Skeletal muscle satellite cell (primary cell): ENCODE results near the gene VWA5B2.

Experiments used
- H3K27me3 ChIP-seq: 2 replicates; pipeline ENCODE4 v1.7.0; 2013; ENCODE audit warnings: low read length; ENCODE audit not compliant: control insufficient read depth, insufficient read depth
- H3K36me3 ChIP-seq: 2 replicates; pipeline ENCODE4 v1.7.0; 2013; ENCODE audit warnings: mild to moderate bottlenecking, control low read depth, low read length; ENCODE audit not compliant: insufficient read depth
- H3K4me1 ChIP-seq: 2 replicates; pipeline ENCODE4 v1.7.0; 2013; ENCODE audit warnings: low read length; ENCODE audit not compliant: control insufficient read depth, insufficient read depth
- H3K4me2 ChIP-seq: 2 replicates; pipeline ENCODE4 v1.7.0; 2013; ENCODE audit warnings: mild to moderate bottlenecking, low read length
- H3K4me3 ChIP-seq: 2 replicates; pipeline ENCODE4 v1.7.0; 2013; ENCODE audit warnings: low read length
- H3K9ac ChIP-seq: 2 replicates; pipeline ENCODE4 v1.7.0; 2013; ENCODE audit warnings: mild to moderate bottlenecking, low read depth, low read length, moderate library complexity
- H3K9me3 ChIP-seq: replicated peaks from 2 replicates; pipeline ENCODE4 v1.7.0; 2013; ENCODE audit warnings: mild to moderate bottlenecking, control low read depth, low read length

Gene VWA5B2

GRCh38 chr3:184228376-184229137 is 828 bp upstream of the VWA5B2 start:
- Histone ChIP-seq H3K9me3 (no peaks in the 10 kb centered on the region), H3K4me2 (no peak overlapping the region), H3K27me3 (peaks cover 76% of the 10 kb centered on the region), H3K9ac (no peak overlapping the region), H3K36me3 (no peaks in the 10 kb centered on the region), H3K4me1 (peaks cover 11% of the 10 kb centered on the region), H3K4me3 (no peak overlapping the region)

GRCh38 chr3:184230081-184230602 is 757 bp downstream of the VWA5B2 start:
- Histone ChIP-seq H3K36me3 (no peaks in the 10 kb centered on the region), H3K9me3 (no peaks in the 10 kb centered on the region), H3K9ac (no peak overlapping the region), H3K4me2 (peak overlapping the region; percentile 86), H3K4me3 (no peak overlapping the region), H3K4me1 (peaks cover 19% of the 10 kb centered on the region), H3K27me3 (peaks cover 68% of the 10 kb centered on the region)

GRCh38 chr3:184230603-184231528 is 1.5 kb downstream of the VWA5B2 start:
- H3K27me3 ChIP-seq: peaks cover 71% of the 10 kb centered on the region
- no peak overlapping the region for H3K4me3 ChIP-seq
- H3K4me1 ChIP-seq: peaks cover 19% of the 10 kb centered on the region
- peak overlapping the region; percentile 86 for H3K4me2 ChIP-seq
- H3K9me3 ChIP-seq: no peaks in the 10 kb centered on the region
- no peak overlapping the region for H3K9ac ChIP-seq
- no peaks in the 10 kb centered on the region for H3K36me3 ChIP-seq

GRCh38 chr3:184231671-184232070 is 2.3 kb downstream of the VWA5B2 start:
- Histone ChIP-seq H3K27me3 (peaks cover 70% of the 10 kb centered on the region), H3K36me3 (no peaks in the 10 kb centered on the region), H3K4me1 (peaks cover 19% of the 10 kb centered on the region), H3K4me3 (no peak overlapping the region), H3K9me3 (no peaks in the 10 kb centered on the region), H3K9ac (no peak overlapping the region), H3K4me2 (no peak overlapping the region)

GRCh38 chr3:184233127-184233843 is 3.9 kb downstream of the VWA5B2 start:
- Histone ChIP-seq H3K4me1 (peaks cover 19% of the 10 kb centered on the region), H3K9ac (no peak overlapping the region), H3K9me3 (no peaks in the 10 kb centered on the region), H3K4me2 (no peak overlapping the region), H3K4me3 (no peak overlapping the region), H3K36me3 (no peaks in the 10 kb centered on the region), H3K27me3 (peaks cover 63% of the 10 kb centered on the region)

GRCh38 chr3:184234224-184234623 is 4.8 kb downstream of the VWA5B2 start:
- no peaks in the 10 kb centered on the region for H3K9me3 ChIP-seq
- no peaks in the 10 kb centered on the region for H3K36me3 ChIP-seq
- H3K27me3 ChIP-seq: peaks cover 53% of the 10 kb centered on the region
- no peak overlapping the region for H3K9ac ChIP-seq
- H3K4me1 ChIP-seq: peaks cover 15% of the 10 kb centered on the region
- H3K4me2 ChIP-seq: no peak overlapping the region
- H3K4me3 ChIP-seq: no peak overlapping the region

GRCh38 chr3:184234671-184235380 is 5.4 kb downstream of the VWA5B2 start:
- no peak overlapping the region for H3K9ac ChIP-seq
- peaks cover 47% of the 10 kb centered on the region for H3K27me3 ChIP-seq
- no peaks in the 10 kb centered on the region for H3K36me3 ChIP-seq
- no peak overlapping the region for H3K4me3 ChIP-seq
- no peak overlapping the region for H3K4me2 ChIP-seq
- H3K4me1 ChIP-seq: peaks cover 9% of the 10 kb centered on the region
- H3K9me3 ChIP-seq: no peaks in the 10 kb centered on the region

- no peak overlapping the region for H3K4me3 ChIP-seq
- no peaks in the 10 kb centered on the region for H3K36me3 ChIP-seq
- peaks cover 41% of the 10 kb centered on the region for H3K27me3 ChIP-seq
- H3K4me1 ChIP-seq: peaks cover 8% of the 10 kb centered on the region
- H3K9ac ChIP-seq: no peak overlapping the region
- no peak overlapping the region for H3K4me2 ChIP-seq
- no peaks in the 10 kb centered on the region for H3K9me3 ChIP-seq
These were observed 6.1 kb downstream of the VWA5B2 start for GRCh38 chr3:184235381-184236032.

- Histone ChIP-seq H3K4me1 (peaks cover 8% of the 10 kb centered on the region), H3K4me3 (no peak overlapping the region), H3K27me3 (peaks cover 35% of the 10 kb centered on the region), H3K4me2 (no peak overlapping the region), H3K9me3 (no peaks in the 10 kb centered on the region), H3K9ac (no peak overlapping the region), H3K36me3 (no peaks in the 10 kb centered on the region)
These were observed 6.6 kb downstream of the VWA5B2 start for GRCh38 chr3:184236033-184236410.

GRCh38 chr3:184236636-184237035 is 7.3 kb downstream of the VWA5B2 start:
- no peak overlapping the region for H3K4me2 ChIP-seq
- H3K9me3 ChIP-seq: no peaks in the 10 kb centered on the region
- no peaks in the 10 kb centered on the region for H3K36me3 ChIP-seq
- H3K27me3 ChIP-seq: peaks cover 29% of the 10 kb centered on the region
- no peak overlapping the region for H3K4me3 ChIP-seq
- H3K4me1 ChIP-seq: peaks cover 8% of the 10 kb centered on the region
- H3K9ac ChIP-seq: no peak overlapping the region
